ENCODE results near the gene KANK2. TPM values are rescaled to one million over a fixed set of nuclear protein-coding genes. Genes with fewer than 3 reads are reported as not detected.

KANK2 gene
- total and polyA plus RNA-seq, 2 of the 8 experiments (the other 6 are each of a cell fraction or from before 2014, with no cell fraction given), result 25.2 to 42.3 TPM

GRCh38 chr19:11240008-11240444 is 42.7 kb upstream of the KANK2 start:
- Histone ChIP-seq H2AFZ (ENCODE audit: low read length) (no peak overlapping the region), H4K91ac (replicated peaks; ENCODE audit: insufficient read length, low read length) (no peak overlapping the region), H3K9ac (replicated peaks in 1 of 4; ENCODE audit: extremely low read depth in 1 of 4, low read depth in 3 of 4, low read length in 3 of 4) (no peak overlapping the region), H3K4me3 (ENCODE audit: extremely low read depth in 1 of 4, insufficient read depth in 2 of 4, low read depth in 3 of 4, low read length in 4 of 4) (no peak overlapping the region), H2BK5ac (ENCODE audit: low read depth, low read length) (no peak overlapping the region; the same call in 1 of the 2 replicates), H2BK20ac (ENCODE audit: low read length) (no peak overlapping the region), H3K23me2 (ENCODE audit: low read depth, low read length) (no peaks in the 10 kb centered on the region), H2BK12ac (ENCODE audit: low read depth, low read length) (no peak overlapping the region), H4K20me1 (replicated peaks in 1 of 2; ENCODE audit: control insufficient read depth in 1 of 2, insufficient read depth in 2 of 2, low read length in 2 of 2) (peaks cover 0 to 6% of the 10 kb centered on the region in 2 experiments), H3K18ac (ENCODE audit: extremely low read depth, low read length) (no peak overlapping the region), H3K27me3 (replicated peaks in 1 of 4; ENCODE audit: control insufficient read depth in 3 of 4, extremely low read depth in 1 of 4, insufficient read depth in 3 of 4, low read length in 3 of 4) (no peaks in the 10 kb centered on the region), H4K5ac (ENCODE audit: insufficient read length, low read depth, low read length) (no peak overlapping the region), H3K79me1 (ENCODE audit: low read depth, low read length) (no peaks in the 10 kb centered on the region), H3K79me2 (ENCODE audit: control insufficient read depth in 1 of 2, insufficient read depth in 2 of 2, low read length in 2 of 2) (no peaks in the 10 kb centered on the region), H3K4me2 (ENCODE audit: insufficient read depth in 1 of 2, low read depth in 2 of 2, low read length in 2 of 2) (no peak overlapping the region), H2BK15ac (ENCODE audit: low read length) (no peak overlapping the region), H3K9me3 (ENCODE audit: insufficient read depth in 2 of 2, low read depth in 1 of 2, low read length in 1 of 2) (no peaks in the 10 kb centered on the region), H3K36me3 (ENCODE audit: control insufficient read depth in 2 of 4, insufficient read depth in 4 of 4, low read length in 3 of 4) (peaks cover 0 to 10% (median 1%) of the 10 kb centered on the region in 4 experiments; a peak in 4 of 8 replicates), H3K27ac (ENCODE audit: low read depth, low read length) (no peak overlapping the region), H3K14ac (ENCODE audit: insufficient read length) (no peak overlapping the region), H3K4me1 (replicated peaks in 1 of 4; ENCODE audit: control insufficient read depth in 3 of 4, insufficient read depth in 4 of 4, low read length in 3 of 4) (peaks cover 3 to 5% (median 4%) of the 10 kb centered on the region in 4 experiments; a peak in 4 of 7 replicates), H4K8ac (ENCODE audit: extremely low read depth, insufficient read depth, low read length) (peak overlapping the region; percentile 0; the same call in 1 of the 2 replicates), H3K4ac (replicated peaks; ENCODE audit: insufficient read length, low read depth, low read length) (no peak overlapping the region), H3K56ac (replicated peaks; ENCODE audit: insufficient read length, low read depth, low read length) (no peak overlapping the region), H2AK5ac (ENCODE audit: low read depth, low read length) (no peak overlapping the region), H2BK120ac (replicated peaks; ENCODE audit: low read depth, low read length) (no peak overlapping the region), H3K23ac (ENCODE audit: insufficient read length) (no peak overlapping the region)
- ChIA-PET POLR2A (ENCODE audit: partially characterized antibody) (no interaction called here), CTCF (ENCODE audit: partially characterized antibody) (interaction anchor here (0.5 to 1.2 kb wide), 6 partner anchors 12 to 835 kb away, joined by 3 to 5 read pairs (median 3); no protein-coding TSS in a partner anchor)
- FAIRE-seq (no peak), DNase-seq (ENCODE audit: low read depth in 1 of 2, low spot score in 2 of 2) (no peak)
- no peak for TF ChIP-seq BACH1 (IDR thresholded peaks at IDR 0.05; ENCODE audit: low read length)
- no peak for TF ChIP-seq CHD1 (IDR thresholded peaks at IDR 0.05; ENCODE audit: low read depth, low read length)
- 93% methylated on average over 8 of the region's 8 CpGs; no CpG with 5 or more reads in 1 of the 2 experiments for WGBS, 2 experiments (ENCODE audit: extremely low coverage in 1 of 2, insufficient coverage in 1 of 2, insufficient read length in 1 of 2, insufficient replicate concordance in 2 of 2, low coverage in 1 of 2, low lambda C conversion rate in 2 of 2, missing lambda C conversion rate in 1 of 2)

Measured in H1 (cell line).